IgD-negative memory B cell (primary cell): ENCODE results near the gene OR10G3. TPM values are rescaled to one million over a fixed set of nuclear protein-coding genes. Genes with fewer than 3 reads are reported as not detected.

Source experiments
- H3K27ac Mint-ChIP-seq, 3 donors: one replicate each; pipeline ENCODE4 v1.8.0; 2020 to 2022; ENCODE audit warnings: mild to moderate bottlenecking in 3 of 3, mixed read lengths in 3 of 3, moderate library complexity in 1 of 3
- H3K27me3 Mint-ChIP-seq: one replicate; pipeline ENCODE4 v1.8.0; 2021; ENCODE audit warnings: mixed read lengths
- H3K36me3 Mint-ChIP-seq: one replicate; pipeline ENCODE4 v1.8.0; 2020; ENCODE audit warnings: mild to moderate bottlenecking, mixed read lengths
- H3K4me1 Mint-ChIP-seq, 3 donors: one replicate each; pipeline ENCODE4 v1.8.0; 2020 to 2022; ENCODE audit warnings: mixed read lengths in 3 of 3, mild to moderate bottlenecking in 1 of 3
- H3K4me3 Mint-ChIP-seq, 4 donors: one replicate each; pipeline ENCODE4 v1.8.0; 2020 to 2022; ENCODE audit warnings: mild to moderate bottlenecking in 4 of 4, mixed read lengths in 4 of 4, moderate library complexity in 3 of 4
- H3K9me3 Mint-ChIP-seq, 3 donors: one replicate each; pipeline ENCODE4 v1.8.0; 2020 to 2021; ENCODE audit warnings: mixed read lengths in 3 of 3, mild to moderate bottlenecking in 1 of 3
- polyA plus RNA-seq: library from polyadenylated mRNA; unstranded; fragments of 300-500 nt; fragmentation: Illumina TruSeq; gene quantifications from one replicate; pipeline ENCODE4 v1.2.3, GENCODE V29; 2021

Gene OR10G3
- polyA plus RNA-seq, 1 donor from 2014 or later, result not detected

GRCh38 chr14:21525962-21526671, 53.8 kb downstream of the OR10G3 start, which contains the start of gene SALL2:
Gene SALL2 (minus strand): TSS chr14:21526346. CDS start chr14:21526127, 219 bp downstream.
- H3K9me3 Mint-ChIP-seq, result no peaks in the 10 kb centered on the region
- peaks cover 2% of the 10 kb centered on the region for H3K36me3 Mint-ChIP-seq
- H3K27ac Mint-ChIP-seq, result peak within 1 kb of the TSS in 1 of 3 donors; percentile 96
- peaks cover 5 to 6% (median 5%) of the 10 kb centered on the region in 3 donors for H3K4me1 Mint-ChIP-seq
- peak within 1 kb of the TSS; percentile 74 to 89 (median 88) for H3K4me3 Mint-ChIP-seq
- peaks cover 3% of the 10 kb centered on the region for H3K27me3 Mint-ChIP-seq

- Mint-ChIP-seq H3K36me3 (peaks cover 2% of the 10 kb centered on the region), H3K9me3 (no peaks in the 10 kb centered on the region), H3K4me3 (peak overlapping the region; percentile 62 to 89 (median 81)), H3K4me1 (peaks cover 5 to 6% (median 5%) of the 10 kb centered on the region in 3 donors), H3K27ac (peak overlapping the region in 1 of 3 donors; percentile 96), H3K27me3 (peaks cover 3% of the 10 kb centered on the region)
Measured at GRCh38 chr14:21525571-21525961, 54.3 kb downstream of the OR10G3 start.

- Mint-ChIP-seq H3K36me3 (peaks cover 2% of the 10 kb centered on the region), H3K4me1 (peaks cover 5 to 6% (median 5%) of the 10 kb centered on the region in 3 donors), H3K27me3 (peaks cover 6% of the 10 kb centered on the region), H3K9me3 (no peaks in the 10 kb centered on the region), H3K27ac (peak overlapping the region in 1 of 3 donors; percentile 96), H3K4me3 (peak overlapping the region; percentile 73 to 89 (median 81))
Measured at GRCh38 chr14:21524575-21525490, 55.0 kb downstream of the OR10G3 start.

GRCh38 chr14:21523203-21523602, 56.7 kb downstream of the OR10G3 start:
- Mint-ChIP-seq H3K4me1 (peaks cover 5 to 6% (median 5%) of the 10 kb centered on the region in 3 donors), H3K9me3 (no peaks in the 10 kb centered on the region), H3K27ac (no peak overlapping the region), H3K27me3 (peaks cover 11% of the 10 kb centered on the region), H3K4me3 (peak overlapping the region in 1 of 4 donors; percentile 13), H3K36me3 (peaks cover 2% of the 10 kb centered on the region)

- peaks cover 11% of the 10 kb centered on the region for H3K27me3 Mint-ChIP-seq
- peaks cover 0 to 5% (median 2%) of the 10 kb centered on the region in 3 donors for H3K4me1 Mint-ChIP-seq
- peaks cover 2% of the 10 kb centered on the region for H3K36me3 Mint-ChIP-seq
- H3K27ac Mint-ChIP-seq, result no peak overlapping the region
- no peak overlapping the region for H3K4me3 Mint-ChIP-seq
- no peaks in the 10 kb centered on the region for H3K9me3 Mint-ChIP-seq
Measured at GRCh38 chr14:21521501-21521900, 58.4 kb downstream of the OR10G3 start.

GRCh38 chr14:21520767-21521166, 59.1 kb downstream of the OR10G3 start:
- H3K36me3 Mint-ChIP-seq, result peaks cover 2% of the 10 kb centered on the region
- H3K4me1 Mint-ChIP-seq, result peaks cover 0 to 5% (median 2%) of the 10 kb centered on the region in 3 donors
- H3K27ac Mint-ChIP-seq, result no peak overlapping the region
- peak overlapping the region in 1 of 4 donors; percentile 36 for H3K4me3 Mint-ChIP-seq
- peaks cover 14% of the 10 kb centered on the region for H3K27me3 Mint-ChIP-seq
- no peaks in the 10 kb centered on the region for H3K9me3 Mint-ChIP-seq

GRCh38 chr14:21518725-21519124, 61.2 kb downstream of the OR10G3 start:
- Mint-ChIP-seq H3K27me3 (peaks cover 14% of the 10 kb centered on the region), H3K36me3 (no peaks in the 10 kb centered on the region), H3K4me3 (peak overlapping the region in 1 of 4 donors; percentile 77), H3K9me3 (no peaks in the 10 kb centered on the region), H3K27ac (no peak overlapping the region), H3K4me1 (no peaks in the 10 kb centered on the region)

Other genes starting within 250 kb of the OR10G3 start
- 66.7 TPM for gene SUPT16H, start 196.1 kb downstream of the OR10G3 start, polyA plus RNA-seq
- 44.4 TPM for gene CHD8, start 124.0 kb downstream of the OR10G3 start, polyA plus RNA-seq
- gene RAB2B, start 103.1 kb downstream of the OR10G3 start, polyA plus RNA-seq, result 8.2 TPM
- gene TOX4, start 102.9 kb downstream of the OR10G3 start, polyA plus RNA-seq, result 91.0 TPM
- 20.6 TPM for gene METTL3, start 68.7 kb downstream of the OR10G3 start, polyA plus RNA-seq
- gene SALL2, start 53.7 kb downstream of the OR10G3 start, polyA plus RNA-seq, result 0.34 TPM
- not detected for gene OR10G2, start 54.9 kb upstream of the OR10G3 start, polyA plus RNA-seq
- gene OR4E2, start 73.8 kb upstream of the OR10G3 start, polyA plus RNA-seq, result not detected
- gene OR4E1, start 93.7 kb upstream of the OR10G3 start, polyA plus RNA-seq, result not detected